Measurements from ENCODE around the gene PTPRC. TPM values are rescaled to one million over a fixed set of nuclear protein-coding genes. Genes with fewer than 3 reads are reported as not detected.
A peak's percentile ranks its signal among the peaks of the same experiment; 100 is the strongest.

PTPRC gene
- total RNA-seq, 1 donor from 2014 or later = not detected

- DNase-seq (ENCODE audit: extremely low read depth, low read depth, low spot score) = no peak
These were observed 55.7 kb downstream of the PTPRC start for GRCh38 chr1:198694542-198694941.

- no peak for DNase-seq (ENCODE audit: extremely low read depth, low read depth, low spot score)
These were observed 57.4 kb downstream of the PTPRC start for GRCh38 chr1:198696211-198696610.

GRCh38 chr1:198699167-198700015 lies 60.6 kb downstream of the PTPRC start:
- no peak for DNase-seq (ENCODE audit: extremely low read depth, low read depth, low spot score)

- no peak for DNase-seq (ENCODE audit: extremely low read depth, low read depth, low spot score)
These were observed 61.2 kb downstream of the PTPRC start for GRCh38 chr1:198700016-198700392.

- no peak for DNase-seq (ENCODE audit: extremely low read depth, low read depth, low spot score)
These were observed 61.6 kb downstream of the PTPRC start for GRCh38 chr1:198700396-198700795.

GRCh38 chr1:198701250-198701649 lies 62.4 kb downstream of the PTPRC start:
- no peak for DNase-seq (ENCODE audit: extremely low read depth, low read depth, low spot score)

GRCh38 chr1:198701766-198702539 lies 63.1 kb downstream of the PTPRC start:
- DNase-seq (ENCODE audit: extremely low read depth, low read depth, low spot score) = no peak

GRCh38 chr1:198708761-198709525 lies 70.1 kb downstream of the PTPRC start:
- DNase-seq (ENCODE audit: extremely low read depth, low read depth, low spot score) = no peak

- no peak for DNase-seq (ENCODE audit: extremely low read depth, low read depth, low spot score)
These were observed 73.0 kb downstream of the PTPRC start for GRCh38 chr1:198711837-198712236.

GRCh38 chr1:198713081-198713480 lies 74.2 kb downstream of the PTPRC start:
- no peak for DNase-seq (ENCODE audit: extremely low read depth, low read depth, low spot score)

GRCh38 chr1:198714271-198714670 lies 75.4 kb downstream of the PTPRC start:
- DNase-seq (ENCODE audit: extremely low read depth, low read depth, low spot score) = no peak

- no peak for DNase-seq (ENCODE audit: extremely low read depth, low read depth, low spot score)
These were observed 77.2 kb downstream of the PTPRC start for GRCh38 chr1:198716051-198716450.

GRCh38 chr1:198717510-198717909 lies 78.7 kb downstream of the PTPRC start:
- DNase-seq (ENCODE audit: extremely low read depth, low read depth, low spot score) = no peak

GRCh38 chr1:198723127-198723526 lies 84.3 kb downstream of the PTPRC start:
- DNase-seq (ENCODE audit: extremely low read depth, low read depth, low spot score) = no peak

GRCh38 chr1:198725090-198725489 lies 86.2 kb downstream of the PTPRC start:
- no peak for DNase-seq (ENCODE audit: extremely low read depth, low read depth, low spot score)

- DNase-seq (ENCODE audit: extremely low read depth, low read depth, low spot score) = peak; percentile 27
These were observed 87.6 kb downstream of the PTPRC start for GRCh38 chr1:198726455-198726854.

- DNase-seq (ENCODE audit: extremely low read depth, low read depth, low spot score) = no peak
These were observed 90.5 kb downstream of the PTPRC start for GRCh38 chr1:198729195-198729863.

GRCh38 chr1:198730952-198731351 lies 92.1 kb downstream of the PTPRC start:
- no peak for DNase-seq (ENCODE audit: extremely low read depth, low read depth, low spot score)

GRCh38 chr1:198734323-198735008 lies 95.6 kb downstream of the PTPRC start:
- no peak for DNase-seq (ENCODE audit: extremely low read depth, low read depth, low spot score)

GRCh38 chr1:198741744-198742143 lies 102.9 kb downstream of the PTPRC start:
- no peak for DNase-seq (ENCODE audit: extremely low read depth, low read depth, low spot score)
